Neuronal stem cell (in vitro differentiated cells): ENCODE results near the gene ATAD3B.

Experiments used
- DNase-seq: peaks from one replicate; pipeline ENCODE4 v3.0.0-alpha.2; 2013; ENCODE audit warnings: low spot score
- H2AFZ ChIP-seq: one replicate; pipeline ENCODE4 v1.6.1; 2013; ENCODE audit warnings: mild to moderate bottlenecking, low read length, inconsistent platforms
- H2AK5ac ChIP-seq: 2 replicates; pipeline ENCODE4 v1.6.1; 2013; ENCODE audit warnings: low read depth, mild to moderate bottlenecking, inconsistent platforms, low read length, moderate library complexity, mixed read lengths
- H2BK120ac ChIP-seq: 2 replicates; pipeline ENCODE4 v1.6.1; 2013; ENCODE audit warnings: low read depth, mild to moderate bottlenecking, inconsistent platforms, low read length, moderate library complexity, mixed read lengths
- H2BK12ac ChIP-seq: one replicate; pipeline ENCODE4 v1.6.1; 2013; ENCODE audit warnings: low read length, inconsistent platforms
- H2BK15ac ChIP-seq: 2 replicates; pipeline ENCODE4 v1.6.1; 2013; ENCODE audit warnings: mild to moderate bottlenecking, low read length, inconsistent platforms, mixed read lengths
- H2BK5ac ChIP-seq: one replicate; pipeline ENCODE4 v1.6.1; 2013; ENCODE audit warnings: inconsistent platforms, mild to moderate bottlenecking, low read length, moderate library complexity
- H3K14ac ChIP-seq: one replicate; pipeline ENCODE4 v1.6.1; 2013; ENCODE audit warnings: low read length, inconsistent platforms
- H3K18ac ChIP-seq: 2 replicates; pipeline ENCODE4 v1.6.1; 2013; ENCODE audit warnings: low read length, inconsistent platforms
- H3K23ac ChIP-seq: 2 replicates; pipeline ENCODE4 v1.6.1; 2013; ENCODE audit warnings: low read depth, mild to moderate bottlenecking, mixed read lengths, low read length, inconsistent platforms; ENCODE audit not compliant: poor library complexity
- H3K27ac ChIP-seq: replicated peaks from 3 replicates; pipeline ENCODE4 v1.5.1; 2013; ENCODE audit warnings: low read length, inconsistent platforms
- H3K27me3 ChIP-seq, 3 experiments: 2 replicates each; pipeline ENCODE4 v1.6.1; 2013; ENCODE audit warnings: low read length in 3 of 3, mild to moderate bottlenecking in 2 of 3, inconsistent platforms in 1 of 3, low read depth in 1 of 3, mixed read lengths in 1 of 3, moderate library complexity in 1 of 3; ENCODE audit not compliant: control insufficient read depth in 3 of 3, insufficient read depth in 3 of 3
- H3K36me3 ChIP-seq, 2 donors: replicated peaks in 1 of 2; 2 replicates each; pipeline ENCODE4 v1.6.1; 2013; ENCODE audit warnings: low read length in 2 of 2; ENCODE audit not compliant: control insufficient read depth in 2 of 2, insufficient read depth in 2 of 2
- H3K4ac ChIP-seq: 2 replicates; pipeline ENCODE4 v1.6.1; 2013; ENCODE audit warnings: inconsistent platforms, mild to moderate bottlenecking, low read length, moderate library complexity
- H3K4me1 ChIP-seq, 2 donors: 1 replicate in 1 of 2; 2 replicates in 1 of 2; pipeline ENCODE4 v1.6.1; 2013; ENCODE audit warnings: low read length in 2 of 2, low read depth in 1 of 2; ENCODE audit not compliant: control insufficient read depth in 2 of 2, insufficient read depth in 1 of 2
- H3K4me2 ChIP-seq: one replicate; pipeline ENCODE4 v1.6.1; 2013; ENCODE audit warnings: mild to moderate bottlenecking, low read length, inconsistent platforms; ENCODE audit not compliant: insufficient read depth, poor library complexity, severe bottlenecking
- H3K4me3 ChIP-seq, 2 donors: 2 replicates each; pipeline ENCODE4 v1.5.1; 2013; ENCODE audit warnings: low read length in 2 of 2, mild to moderate bottlenecking in 2 of 2, inconsistent platforms in 1 of 2, moderate library complexity in 1 of 2
- H3K79me1 ChIP-seq: one replicate; pipeline ENCODE4 v1.6.1; 2013; ENCODE audit warnings: low read depth, mild to moderate bottlenecking, inconsistent platforms, low read length, moderate library complexity
- H3K9ac ChIP-seq: one replicate; pipeline ENCODE4 v1.6.1; 2013; ENCODE audit warnings: mild to moderate bottlenecking, low read depth, low read length, inconsistent platforms; ENCODE audit not compliant: poor library complexity
- H3K9me3 ChIP-seq, 2 donors: replicated peaks in 1 of 2; 2 replicates each; pipeline versions ENCODE3 to v1.6.1; 2013; ENCODE audit warnings: low read length in 2 of 2, mild to moderate bottlenecking in 2 of 2, inconsistent platforms in 1 of 2, low read depth in 1 of 2, mixed read lengths in 1 of 2, moderate library complexity in 1 of 2; ENCODE audit not compliant: control insufficient read depth in 2 of 2, insufficient read depth in 1 of 2
- H4K8ac ChIP-seq: one replicate; pipeline ENCODE4 v1.6.1; 2013; ENCODE audit warnings: low read depth, mild to moderate bottlenecking, inconsistent platforms, low read length, moderate library complexity
- H4K91ac ChIP-seq: one replicate; pipeline ENCODE4 v1.6.1; 2013; ENCODE audit warnings: low read length, low read depth, mild to moderate bottlenecking, inconsistent platforms; ENCODE audit not compliant: poor library complexity
- WGBS, 2 donors: extraction: QIAGEN DNeasy Blood & Tissue Kit; methylation state at CpG; one replicate each; pipeline ENCODE4 v1.1.7; 2013; ENCODE audit warnings: missing lambda C conversion rate in 2 of 2, mixed read lengths in 1 of 2; ENCODE audit not compliant: insufficient read length in 2 of 2, insufficient replicate concordance in 1 of 2; ENCODE audit errors: extremely low coverage in 2 of 2; 5-methylcytosine and 5-hydroxymethylcytosine counted together

Gene ATAD3B

GRCh38 chr1:1540090-1540817, 68.7 kb downstream of the ATAD3B start, which contains the start of gene TMEM240:
TSS of gene TMEM240 (minus strand) at chr1:1540624. CDS start at chr1:1540346, 278 bp downstream.
- Histone ChIP-seq H3K14ac (peak within 1 kb of the TSS; percentile 89), H3K4me1 (peaks cover 0 to 12% of the 10 kb centered on the region in 2 donors), H3K79me1 (peaks cover 41% of the 10 kb centered on the region), H2AK5ac (peak within 1 kb of the TSS; percentile 99), H3K4me2 (peak within 1 kb of the TSS; percentile 96), H2BK15ac (peak within 1 kb of the TSS; percentile 49), H2AFZ (no peak within 1 kb of the TSS), H4K91ac (peak within 1 kb of the TSS; percentile 39), H3K36me3 (peaks cover 19 to 33% of the 10 kb centered on the region in 2 donors), H3K18ac (peak within 1 kb of the TSS; percentile 95), H3K9me3 (peaks cover 0 to 2% of the 10 kb centered on the region in 2 donors), H2BK120ac (no peak within 1 kb of the TSS), H3K27ac (peak within 1 kb of the TSS; percentile 39), H2BK5ac (no peak within 1 kb of the TSS), H2BK12ac (peak within 1 kb of the TSS; percentile 84), H4K8ac (no peak within 1 kb of the TSS), H3K4me3 (peak within 1 kb of the TSS; percentile 34 to 88), H3K23ac (peak within 1 kb of the TSS; percentile 43), H3K4ac (peak within 1 kb of the TSS; percentile 76), H3K27me3 (no peaks in the 10 kb centered on the region), H3K9ac (peak within 1 kb of the TSS; percentile 97)
- WGBS, 2 donors: no CpG with 5 or more reads among the region's 100 CpGs
- DNase-seq: peak; percentile 71

- Histone ChIP-seq H2AK5ac (peak overlapping the region; percentile 99), H2BK5ac (no peak overlapping the region), H3K4me2 (peak overlapping the region; percentile 54), H3K79me1 (peaks cover 39% of the 10 kb centered on the region), H3K23ac (peak overlapping the region; percentile 43), H2BK120ac (no peak overlapping the region), H4K8ac (no peak overlapping the region), H2BK15ac (peak overlapping the region; percentile 49), H3K18ac (peak overlapping the region; percentile 95), H3K4ac (peak overlapping the region; percentile 76), H3K14ac (peak overlapping the region; percentile 89), H3K4me3 (peak overlapping the region in 1 of 2 donors; percentile 75), H3K9ac (peak overlapping the region; percentile 92), H4K91ac (peak overlapping the region; percentile 39), H3K4me1 (peaks cover 0 to 12% of the 10 kb centered on the region in 2 donors), H3K9me3 (peaks cover 0 to 2% of the 10 kb centered on the region in 2 donors), H2AFZ (no peak overlapping the region), H2BK12ac (peak overlapping the region; percentile 84), H3K36me3 (peaks cover 19 to 33% of the 10 kb centered on the region in 2 donors), H3K27me3 (no peaks in the 10 kb centered on the region), H3K27ac (peak overlapping the region; percentile 39)
- DNase-seq: peak; percentile 18
- no CpG with 5 or more reads among the region's 53 CpGs for WGBS, 2 donors
Observed at GRCh38 chr1:1540818-1541628, 69.5 kb downstream of the ATAD3B start.

- DNase-seq: no peak
- no peak overlapping the region for H3K4me3 ChIP-seq
- H2BK5ac ChIP-seq: no peak overlapping the region
- H3K4me1 ChIP-seq: peaks cover 0 to 12% of the 10 kb centered on the region in 2 donors
- H4K8ac ChIP-seq: no peak overlapping the region
- H2AK5ac ChIP-seq: no peak overlapping the region
- peaks cover 21 to 33% of the 10 kb centered on the region in 2 donors for H3K36me3 ChIP-seq
- H3K4ac ChIP-seq: no peak overlapping the region
- H2BK15ac ChIP-seq: no peak overlapping the region
- no peak overlapping the region for H3K14ac ChIP-seq
- peak overlapping the region; percentile 80 for H3K23ac ChIP-seq
- H4K91ac ChIP-seq: no peak overlapping the region
- no peak overlapping the region for H3K18ac ChIP-seq
- H3K9me3 ChIP-seq: peaks cover 0 to 2% of the 10 kb centered on the region in 2 donors
- H3K27ac ChIP-seq: no peak overlapping the region
- peaks cover 29% of the 10 kb centered on the region for H3K79me1 ChIP-seq
- WGBS, 2 donors: no CpG with 5 or more reads among the region's 37 CpGs
- H3K4me2 ChIP-seq: no peak overlapping the region
- H3K9ac ChIP-seq: peak overlapping the region; percentile 70
- H2BK12ac ChIP-seq: no peak overlapping the region
- H3K27me3 ChIP-seq: no peaks in the 10 kb centered on the region
- H2BK120ac ChIP-seq: no peak overlapping the region
- H2AFZ ChIP-seq: no peak overlapping the region
Observed at GRCh38 chr1:1541956-1542765, 70.6 kb downstream of the ATAD3B start.
